T-helper 2 cell treated with Interferon-gamma antibody and Interleukin-4, amounts not matched to agents 5 μg/mL and 100 μg/mL, for 36 hours (primary cell): ENCODE data around the gene ABCG5.

Experiments used
- DNase-seq: peaks from one replicate; pipeline ENCODE4 v3.0.0; 2021; ENCODE audit warnings: low spot score
- H3K27ac Mint-ChIP-seq: one replicate; pipeline ENCODE4 v1.8.0; 2021; ENCODE audit warnings: mild to moderate bottlenecking, mixed read lengths
- H3K27me3 Mint-ChIP-seq: one replicate; pipeline ENCODE4 v1.8.0; 2021; ENCODE audit warnings: low read depth, mixed read lengths
- H3K36me3 Mint-ChIP-seq: one replicate; pipeline ENCODE4 v1.8.0; 2021; ENCODE audit warnings: low read depth, mixed read lengths
- H3K4me1 Mint-ChIP-seq: one replicate; pipeline ENCODE4 v1.8.0; 2021; ENCODE audit warnings: low read depth, mixed read lengths
- H3K4me3 Mint-ChIP-seq: one replicate; pipeline ENCODE4 v1.8.0; 2022; ENCODE audit warnings: mild to moderate bottlenecking, moderate library complexity, mixed read lengths
- H3K9me3 Mint-ChIP-seq: one replicate; pipeline ENCODE4 v1.8.0; 2021; ENCODE audit warnings: mixed read lengths

ABCG5 gene

DNA sequence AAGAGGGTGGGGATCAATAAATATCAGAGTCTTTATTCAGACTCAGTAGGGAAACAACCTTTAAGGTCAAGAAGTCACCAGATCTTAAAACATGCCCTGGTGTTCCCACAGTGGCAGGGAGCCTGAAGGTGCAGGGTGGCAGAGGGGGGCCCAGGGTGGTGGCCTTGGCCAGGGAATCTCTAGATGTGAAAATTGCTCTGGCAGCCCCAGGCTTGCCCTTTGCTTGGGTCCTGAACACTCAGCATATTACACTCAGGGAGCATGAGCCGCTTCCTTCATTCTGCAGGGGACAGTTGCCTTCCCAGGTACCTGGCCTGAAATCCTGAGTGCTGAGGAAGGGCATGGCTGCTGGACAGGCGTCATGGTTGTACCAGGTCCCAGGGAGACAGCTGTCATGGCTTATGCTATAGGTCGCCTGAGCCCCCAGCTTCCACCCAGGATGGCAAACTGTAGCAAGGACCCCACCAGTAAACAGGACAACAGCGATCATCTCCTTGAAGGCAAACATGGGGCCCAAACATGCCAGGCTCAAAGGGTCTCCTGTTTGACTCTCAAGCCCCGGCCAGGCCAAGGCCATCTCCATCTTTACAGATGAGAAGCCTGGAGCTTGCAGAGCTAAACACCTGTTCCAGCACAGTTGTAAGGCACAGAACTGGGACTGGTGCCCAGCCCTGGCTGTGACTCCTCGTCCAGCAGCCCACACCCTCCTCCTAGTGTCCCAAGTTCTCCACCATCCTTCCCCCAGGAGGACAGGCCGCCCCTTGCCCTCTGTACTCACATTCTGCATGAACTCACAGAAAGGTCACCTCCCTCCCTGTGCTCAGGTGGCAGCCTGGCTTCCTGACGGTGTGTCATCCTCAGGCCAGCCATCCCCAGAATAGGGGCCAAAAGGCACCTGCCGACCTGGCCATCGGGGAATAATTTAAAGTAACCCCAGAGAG is 14.8 kb upstream of the ABCG5 start:
- Mint-ChIP-seq H3K36me3 (no peaks in the 10 kb centered on the region), H3K27ac (no peak overlapping the region), H3K4me3 (no peak overlapping the region), H3K27me3 (peaks cover 12% of the 10 kb centered on the region), H3K9me3 (no peaks in the 10 kb centered on the region), H3K4me1 (no peaks in the 10 kb centered on the region)
- DNase-seq: no peak

DNA sequence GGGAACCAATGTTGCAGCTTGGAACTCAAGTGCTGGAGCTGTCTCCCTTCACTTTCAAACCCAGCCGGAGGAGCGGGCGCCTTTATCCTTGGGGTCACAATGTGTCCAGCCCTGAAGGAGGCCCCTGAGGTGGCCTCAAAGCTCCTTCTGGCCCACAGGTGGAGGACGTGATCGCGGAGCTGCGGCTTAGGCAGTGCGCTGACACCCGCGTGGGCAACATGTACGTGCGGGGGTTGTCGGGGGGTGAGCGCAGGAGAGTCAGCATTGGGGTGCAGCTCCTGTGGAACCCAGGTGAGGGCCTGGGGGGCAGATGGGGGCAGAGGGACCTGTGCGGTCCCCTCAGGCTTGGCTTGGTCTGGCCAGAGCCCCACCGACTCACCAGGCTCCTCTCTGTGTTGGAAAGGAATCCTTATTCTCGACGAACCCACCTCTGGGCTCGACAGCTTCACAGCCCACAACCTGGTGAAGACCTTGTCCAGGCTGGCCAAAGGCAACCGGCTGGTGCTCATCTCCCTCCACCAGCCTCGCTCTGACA is 13.6 kb upstream of the ABCG5 start:
- no peaks in the 10 kb centered on the region for H3K9me3 Mint-ChIP-seq
- H3K27ac Mint-ChIP-seq: no peak overlapping the region
- DNase-seq: no peak
- H3K36me3 Mint-ChIP-seq: no peaks in the 10 kb centered on the region
- no peak overlapping the region for H3K4me3 Mint-ChIP-seq
- peaks cover 10% of the 10 kb centered on the region for H3K27me3 Mint-ChIP-seq
- no peaks in the 10 kb centered on the region for H3K4me1 Mint-ChIP-seq

DNA sequence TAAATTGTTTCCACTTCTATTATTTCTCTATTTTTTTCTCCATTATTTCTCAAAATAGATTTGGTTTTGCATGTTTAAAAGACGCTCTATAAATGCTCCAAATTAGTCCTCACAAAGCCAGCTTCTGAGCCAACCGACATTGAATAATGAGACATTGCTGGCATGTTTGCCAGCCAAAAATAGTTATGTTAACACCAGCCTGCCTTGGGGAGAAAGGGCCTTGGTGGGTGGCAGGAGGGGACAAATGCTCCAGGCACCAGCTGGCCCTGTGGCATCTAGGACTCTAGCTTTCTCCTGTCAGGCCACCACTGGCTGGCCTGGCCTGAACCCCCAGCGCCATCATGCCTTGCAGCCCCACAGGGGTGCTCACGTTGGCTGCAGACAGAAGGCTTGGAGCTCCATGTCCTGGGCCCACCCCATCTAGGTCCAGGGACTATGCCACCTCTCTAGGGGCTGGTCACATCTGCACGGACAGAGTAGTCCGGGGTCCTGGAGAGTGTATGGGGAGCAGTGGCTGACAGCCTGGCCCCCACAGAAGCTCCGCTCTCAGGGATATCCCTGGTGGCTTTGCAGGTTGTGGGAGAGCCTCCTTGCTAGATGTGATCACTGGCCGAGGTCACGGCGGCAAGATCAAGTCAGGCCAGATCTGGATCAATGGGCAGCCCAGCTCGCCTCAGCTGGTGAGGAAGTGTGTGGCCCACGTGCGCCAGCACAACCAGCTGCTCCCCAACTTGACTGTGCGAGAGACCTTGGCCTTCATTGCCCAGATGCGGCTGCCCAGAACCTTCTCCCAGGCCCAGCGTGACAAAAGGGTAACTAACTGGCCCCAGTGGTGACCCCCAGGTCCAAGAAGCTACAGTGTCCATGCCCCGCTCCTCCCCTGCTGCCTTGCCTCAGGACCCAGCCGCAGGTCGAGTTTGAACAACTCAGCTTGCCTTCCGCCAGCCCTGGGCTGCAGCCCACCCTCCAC is 12.7 kb upstream of the ABCG5 start:
- H3K27ac Mint-ChIP-seq: no peak overlapping the region
- H3K9me3 Mint-ChIP-seq: no peaks in the 10 kb centered on the region
- no peaks in the 10 kb centered on the region for H3K36me3 Mint-ChIP-seq
- no peak for DNase-seq
- H3K27me3 Mint-ChIP-seq: peaks cover 4% of the 10 kb centered on the region
- H3K4me1 Mint-ChIP-seq: no peaks in the 10 kb centered on the region
- H3K4me3 Mint-ChIP-seq: no peak overlapping the region

DNA sequence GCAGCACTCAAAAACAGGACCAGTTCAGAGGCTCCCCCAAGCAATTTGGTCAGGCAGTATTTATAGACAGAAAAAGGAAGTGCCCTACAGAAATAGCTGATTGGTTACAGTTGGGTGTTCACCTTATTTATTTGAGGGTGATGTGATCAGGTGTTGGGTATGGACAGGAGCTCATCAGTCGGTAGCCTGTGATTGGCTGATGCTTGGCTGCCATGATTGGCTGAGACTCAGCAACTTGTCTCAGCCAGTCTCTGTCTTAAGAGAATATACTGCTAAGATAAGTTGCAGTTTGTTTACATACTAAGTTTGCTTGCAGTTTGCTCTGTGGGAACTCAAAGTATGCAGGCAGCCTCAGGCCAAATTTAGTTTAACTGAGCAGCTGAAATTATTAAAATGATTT is 9.6 kb upstream of the ABCG5 start:
- Mint-ChIP-seq H3K9me3 (no peaks in the 10 kb centered on the region), H3K27me3 (no peaks in the 10 kb centered on the region), H3K27ac (no peak overlapping the region), H3K4me1 (no peaks in the 10 kb centered on the region), H3K4me3 (no peak overlapping the region), H3K36me3 (no peaks in the 10 kb centered on the region)
- DNase-seq: no peak

DNA sequence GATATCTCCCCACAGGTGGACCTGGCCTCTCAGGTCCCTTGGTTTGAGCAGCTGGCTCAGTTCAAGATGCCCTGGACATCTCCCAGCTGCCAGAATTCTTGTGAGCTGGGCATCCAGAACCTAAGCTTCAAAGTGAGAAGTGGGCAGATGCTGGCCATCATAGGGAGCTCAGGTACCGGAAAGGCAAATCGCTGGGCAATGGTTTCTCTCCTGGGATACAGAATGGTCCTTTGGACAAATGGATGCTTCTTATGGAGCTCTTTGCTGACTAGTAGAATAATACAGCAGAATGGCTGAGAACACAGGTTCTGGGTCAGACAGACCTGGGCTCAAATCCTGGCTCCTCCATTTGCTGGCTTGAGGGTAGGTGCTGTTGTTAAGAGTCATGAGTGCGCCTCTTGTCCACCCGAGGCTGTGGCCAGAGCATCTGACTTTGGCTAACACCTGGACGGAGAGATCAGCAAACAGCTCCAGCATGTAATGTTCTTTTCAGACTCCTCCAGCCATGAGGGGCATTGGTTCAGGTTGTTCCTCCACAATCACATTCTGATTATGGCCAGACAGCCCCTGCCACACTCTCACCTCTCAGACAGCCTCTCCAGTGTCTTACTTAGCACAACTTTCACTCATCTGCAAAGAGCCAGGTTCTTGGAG is 7.6 kb upstream of the ABCG5 start:
- no peak for DNase-seq
- Mint-ChIP-seq H3K27me3 (no peaks in the 10 kb centered on the region), H3K9me3 (no peaks in the 10 kb centered on the region), H3K27ac (no peak overlapping the region), H3K4me3 (no peak overlapping the region), H3K4me1 (no peaks in the 10 kb centered on the region), H3K36me3 (no peaks in the 10 kb centered on the region)

DNA sequence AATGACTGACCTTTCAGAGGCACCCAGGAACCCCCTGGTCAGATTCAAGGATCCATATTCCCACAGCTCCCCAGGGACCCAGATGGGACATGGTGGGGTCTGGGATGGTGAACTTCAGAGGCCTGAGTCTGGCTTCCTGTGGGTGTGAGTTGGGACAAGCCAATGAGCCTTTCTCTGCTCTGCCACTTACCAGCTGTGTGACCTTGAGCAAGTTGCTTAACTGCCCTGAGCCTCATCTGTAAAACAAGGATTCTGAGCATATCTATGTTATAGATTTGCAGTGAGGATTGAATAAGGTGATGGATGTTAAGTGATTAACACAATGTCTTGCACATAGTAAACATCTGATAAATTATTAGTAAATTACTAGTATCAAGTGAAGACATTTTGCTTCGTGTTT is 6.5 kb upstream of the ABCG5 start:
- Mint-ChIP-seq H3K9me3 (no peaks in the 10 kb centered on the region), H3K27ac (no peak overlapping the region), H3K4me3 (no peak overlapping the region), H3K27me3 (no peaks in the 10 kb centered on the region), H3K4me1 (no peaks in the 10 kb centered on the region), H3K36me3 (no peaks in the 10 kb centered on the region)
- DNase-seq: no peak

DNA sequence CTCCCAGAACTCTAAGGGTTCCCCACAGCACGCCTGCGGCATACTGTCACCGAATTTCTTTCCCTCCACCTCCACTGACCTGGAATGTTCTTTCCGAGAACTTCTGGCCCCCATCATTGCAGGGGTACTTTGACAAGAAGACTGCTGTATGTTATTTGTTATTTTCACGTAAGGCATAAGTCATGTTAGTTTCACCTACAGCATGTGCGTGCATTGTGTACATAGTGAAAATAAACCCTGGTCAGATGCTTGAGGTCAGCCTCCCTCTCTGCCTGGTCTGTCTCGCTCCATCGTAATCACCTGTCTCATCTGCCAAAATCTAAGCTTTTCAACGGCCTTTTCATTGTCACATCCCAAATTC is 4.2 kb upstream of the ABCG5 start:
- Mint-ChIP-seq H3K4me3 (no peak overlapping the region), H3K27ac (no peak overlapping the region), H3K27me3 (no peaks in the 10 kb centered on the region), H3K36me3 (no peaks in the 10 kb centered on the region), H3K9me3 (no peaks in the 10 kb centered on the region), H3K4me1 (no peaks in the 10 kb centered on the region)
- no peak for DNase-seq

DNA sequence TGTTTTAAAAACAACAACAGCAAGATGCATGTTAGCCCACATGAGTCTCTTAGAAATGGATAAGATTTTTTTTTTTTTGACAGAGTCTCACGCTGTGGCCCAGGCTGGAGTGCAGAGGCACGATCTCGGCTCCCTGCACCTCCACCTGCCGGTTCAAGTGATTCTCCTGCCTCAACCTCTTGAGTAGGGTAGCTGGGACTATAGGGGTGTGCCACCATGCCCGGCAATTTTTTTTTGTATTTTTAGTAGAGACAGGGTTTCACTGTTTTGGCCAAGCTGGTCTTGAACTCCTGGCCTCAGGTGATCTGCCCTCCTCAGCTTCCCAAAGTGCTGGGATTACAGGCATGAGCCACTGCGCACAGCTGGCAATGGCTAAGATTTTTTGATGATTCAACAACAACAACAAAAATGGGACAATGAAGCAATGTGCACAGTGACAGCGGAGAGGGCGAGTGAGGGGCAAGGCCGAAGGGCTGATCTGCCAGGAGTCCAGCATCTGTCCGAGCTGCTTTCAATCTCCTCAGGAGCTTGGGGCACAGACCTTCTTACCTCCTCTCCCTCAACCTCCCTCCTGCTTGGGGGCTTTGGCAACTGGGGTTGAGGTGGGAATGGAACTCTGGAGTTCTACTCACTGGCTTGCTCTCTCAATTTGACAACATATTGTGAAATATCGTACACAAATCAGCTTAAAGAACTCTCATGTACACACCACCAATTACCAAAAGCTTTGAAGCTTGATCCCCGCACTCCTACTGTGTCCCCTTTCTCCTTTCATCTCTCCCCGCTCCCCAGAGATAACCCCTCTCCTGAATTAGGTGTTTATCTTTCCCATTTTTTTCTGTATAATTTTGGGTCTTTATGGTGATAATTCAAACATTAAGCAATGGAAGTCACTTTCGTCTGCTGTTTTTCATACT is 3.6 kb upstream of the ABCG5 start:
- H3K36me3 Mint-ChIP-seq: no peaks in the 10 kb centered on the region
- no peaks in the 10 kb centered on the region for H3K27me3 Mint-ChIP-seq
- no peak overlapping the region for H3K27ac Mint-ChIP-seq
- H3K4me1 Mint-ChIP-seq: no peaks in the 10 kb centered on the region
- no peaks in the 10 kb centered on the region for H3K9me3 Mint-ChIP-seq
- no peak for DNase-seq
- H3K4me3 Mint-ChIP-seq: no peak overlapping the region

DNA sequence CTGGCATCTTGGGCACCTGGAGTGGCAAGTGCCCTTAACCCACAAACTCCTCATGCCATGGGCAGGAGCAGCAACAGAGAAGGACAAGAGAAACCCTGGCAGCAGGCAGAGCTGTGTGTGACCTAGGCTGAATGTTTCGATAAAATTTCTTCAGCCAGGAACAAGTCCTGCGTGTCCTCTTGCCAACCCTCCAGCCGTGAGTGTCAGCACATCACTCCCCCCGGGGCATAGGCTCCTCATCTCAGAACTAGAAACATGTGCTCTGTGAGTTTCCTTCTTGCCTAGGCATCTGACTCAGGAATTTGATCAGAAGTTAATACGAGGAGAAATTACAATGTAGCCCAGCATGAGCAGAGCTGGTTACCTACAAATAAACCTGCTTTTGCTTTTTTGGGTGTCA is 2.3 kb upstream of the ABCG5 start:
- Mint-ChIP-seq H3K27me3 (no peaks in the 10 kb centered on the region), H3K9me3 (no peaks in the 10 kb centered on the region), H3K27ac (no peak overlapping the region), H3K36me3 (no peaks in the 10 kb centered on the region), H3K4me1 (no peaks in the 10 kb centered on the region), H3K4me3 (no peak overlapping the region)
- DNase-seq: no peak

DNA sequence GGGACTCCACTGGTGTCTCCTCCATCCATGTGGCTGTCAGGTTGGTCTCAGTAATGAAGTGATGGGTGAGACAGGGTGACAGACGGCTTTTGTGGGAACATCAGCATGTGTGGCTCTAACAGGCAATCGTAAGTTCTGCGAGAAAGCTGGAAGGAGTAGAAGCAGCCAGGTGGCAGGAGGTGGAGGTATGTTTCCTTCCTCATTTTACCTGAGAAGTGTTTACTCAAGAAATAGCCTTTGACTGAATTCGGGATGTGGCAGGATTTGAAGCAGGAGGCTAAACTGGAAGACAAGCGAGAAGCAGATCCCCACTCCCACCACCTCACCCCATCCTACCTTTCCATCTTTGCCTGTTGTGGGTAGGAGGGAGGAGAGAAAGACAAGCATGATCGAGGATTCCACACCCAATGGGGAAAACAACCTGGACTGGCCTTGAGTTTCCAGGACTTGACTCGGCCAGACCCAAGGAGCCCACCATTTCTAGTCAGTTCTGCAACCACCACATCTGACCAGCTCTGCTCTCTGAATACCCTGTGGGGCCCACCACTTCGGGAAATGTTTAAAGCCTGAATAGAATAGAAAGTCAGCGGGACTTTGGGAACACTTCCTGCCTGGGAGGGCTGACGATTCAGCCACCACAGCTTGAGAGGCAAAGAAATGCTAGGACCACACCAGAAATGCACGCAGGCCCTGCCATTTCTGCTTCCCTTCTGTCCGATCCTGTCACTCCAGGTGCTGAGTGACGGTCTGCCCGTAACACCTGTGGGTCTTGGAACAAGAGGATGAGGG is 1.3 kb upstream of the ABCG5 start:
- no peaks in the 10 kb centered on the region for H3K36me3 Mint-ChIP-seq
- no peaks in the 10 kb centered on the region for H3K9me3 Mint-ChIP-seq
- H3K4me3 Mint-ChIP-seq: no peak overlapping the region
- H3K27me3 Mint-ChIP-seq: no peaks in the 10 kb centered on the region
- no peaks in the 10 kb centered on the region for H3K4me1 Mint-ChIP-seq
- DNase-seq: no peak
- H3K27ac Mint-ChIP-seq: no peak overlapping the region

DNA sequence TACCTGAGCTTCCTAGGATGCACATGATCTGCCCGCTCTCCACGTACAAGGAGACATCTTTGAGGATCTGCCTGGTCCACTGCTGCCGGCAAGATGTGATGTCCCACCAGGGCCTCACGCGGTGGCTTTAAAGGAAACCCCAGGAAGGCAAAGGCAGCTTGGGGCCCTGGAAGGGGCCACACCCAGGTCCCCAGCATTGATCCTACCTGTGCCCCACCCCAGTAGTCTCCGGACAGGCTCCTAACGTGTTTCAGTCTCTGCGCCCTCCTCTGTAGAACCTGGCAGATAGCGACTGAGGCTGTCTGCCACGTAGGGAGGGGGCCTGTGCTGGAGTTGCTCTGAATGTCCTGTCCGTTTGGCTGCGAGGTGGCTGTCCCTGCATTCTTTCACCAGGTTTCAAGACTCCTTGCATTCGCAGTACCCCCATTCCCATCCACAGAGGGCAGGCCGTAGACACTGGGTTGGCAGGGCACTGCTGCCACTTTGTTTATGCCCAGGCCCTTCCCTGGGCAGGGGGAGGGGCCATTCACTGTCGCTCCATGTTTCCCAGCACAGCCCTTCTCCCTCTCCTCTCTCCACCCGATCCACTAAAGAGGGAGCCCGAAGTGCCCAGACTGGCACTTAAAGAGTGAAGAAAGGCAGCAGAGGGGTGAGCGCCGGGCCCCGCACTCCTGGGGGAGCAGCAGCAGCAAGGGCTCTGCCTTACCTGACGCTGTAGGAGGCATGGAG is 644 bp downstream of the ABCG5 start:
- DNase-seq: no peak
- Mint-ChIP-seq H3K4me1 (no peaks in the 10 kb centered on the region), H3K27ac (no peak overlapping the region)

DNA sequence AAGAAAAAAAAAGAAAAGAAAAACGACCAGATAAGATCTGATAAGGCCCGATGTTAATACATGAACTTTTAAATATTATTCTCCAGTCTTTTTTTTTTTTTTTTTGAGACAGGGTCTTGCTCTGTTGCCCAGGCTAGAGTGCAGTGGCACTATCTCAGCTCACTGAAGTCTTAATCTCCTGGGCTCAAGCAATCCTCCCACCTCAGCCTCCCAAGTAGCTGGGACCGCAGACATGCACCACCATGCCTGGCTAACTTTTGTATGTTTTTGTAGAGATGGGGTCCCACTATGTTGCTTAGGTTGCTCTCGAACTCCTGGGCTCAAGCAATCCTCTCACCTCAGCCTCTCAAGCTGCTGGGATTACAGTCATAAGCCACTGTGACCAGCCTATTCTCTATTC is 1.6 kb downstream of the ABCG5 start:
- no peak for DNase-seq
- Mint-ChIP-seq H3K9me3 (no peaks in the 10 kb centered on the region), H3K4me3 (no peak overlapping the region), H3K4me1 (no peaks in the 10 kb centered on the region), H3K27me3 (no peaks in the 10 kb centered on the region), H3K36me3 (no peaks in the 10 kb centered on the region), H3K27ac (no peak overlapping the region)

More for the DNA sequence above, 644 bp downstream of the ABCG5 start:
- H3K4me3 Mint-ChIP-seq: no peak overlapping the region
- no peaks in the 10 kb centered on the region for H3K36me3 Mint-ChIP-seq
- H3K9me3 Mint-ChIP-seq: no peaks in the 10 kb centered on the region
- H3K27me3 Mint-ChIP-seq: no peaks in the 10 kb centered on the region
